Kidney epithelial cell (primary cell): Measurements from ENCODE around the gene YY1. TPM values are rescaled to one million over a fixed set of nuclear protein-coding genes. Genes with fewer than 3 reads are reported as not detected.

Experiments
- DNase-seq: peaks from one replicate; pipeline ENCODE4 v3.0.0-alpha.2; 2010; ENCODE audit warnings: low read depth
- H3K27me3 ChIP-seq: 2 replicates; pipeline ENCODE4 v1.6.0; 2011; ENCODE audit warnings: low read length; ENCODE audit not compliant: control insufficient read depth, insufficient read depth
- H3K36me3 ChIP-seq: 2 replicates; pipeline ENCODE4 v1.5.1; 2011; ENCODE audit warnings: low read length; ENCODE audit not compliant: control insufficient read depth, insufficient read depth
- H3K4me3 ChIP-seq: 2 replicates; pipeline ENCODE4 v1.5.1; 2011; ENCODE audit warnings: low read depth, mild to moderate bottlenecking, control low read depth, low read length
- total RNA-seq: library from RNA; depleted of rRNA; stranded (reverse); fragments of >200 nt; gene quantifications from 2 replicates; pipeline ENCODE4 v1.2.3, GENCODE V29; 2015
- TF ChIP-seq, protein P1 (sequence below): IDR thresholded peaks from 2 replicates; pipeline ENCODE4 v1.5.1; 2011; ENCODE audit warnings: mild to moderate bottlenecking, moderate library complexity, low read length, control low read depth, inconsistent platforms; ENCODE audit not compliant: insufficient read depth, poor library complexity, severe bottlenecking

Gene YY1
- total RNA-seq, 1 donor from 2014 or later: 40.9 TPM

DNA sequence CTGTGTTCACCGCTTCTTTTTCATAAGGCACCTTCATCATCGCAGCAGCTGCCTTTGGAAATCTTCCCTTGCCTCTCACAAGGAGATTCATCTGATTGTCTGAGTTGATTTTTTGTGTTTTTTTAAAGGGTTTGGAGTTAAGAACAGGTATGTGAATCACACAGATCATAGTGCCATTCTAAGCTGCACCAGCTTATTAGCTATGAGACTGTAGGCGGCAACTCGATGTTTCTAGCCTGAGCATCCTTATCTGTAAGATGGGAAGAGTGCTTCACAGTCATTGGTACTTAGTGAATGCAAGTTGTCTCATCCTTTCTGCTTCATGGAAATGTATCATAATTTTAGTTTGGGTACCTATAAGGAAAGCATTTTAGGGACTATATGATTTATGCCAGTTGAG, 35.3 kb downstream of the YY1 start:
- Histone ChIP-seq H3K4me3 (no peak overlapping the region), H3K27me3 (no peaks in the 10 kb centered on the region), H3K36me3 (peaks cover under 1% of the 10 kb centered on the region)
- no peak for DNase-seq
- TF ChIP-seq, protein P1, sequence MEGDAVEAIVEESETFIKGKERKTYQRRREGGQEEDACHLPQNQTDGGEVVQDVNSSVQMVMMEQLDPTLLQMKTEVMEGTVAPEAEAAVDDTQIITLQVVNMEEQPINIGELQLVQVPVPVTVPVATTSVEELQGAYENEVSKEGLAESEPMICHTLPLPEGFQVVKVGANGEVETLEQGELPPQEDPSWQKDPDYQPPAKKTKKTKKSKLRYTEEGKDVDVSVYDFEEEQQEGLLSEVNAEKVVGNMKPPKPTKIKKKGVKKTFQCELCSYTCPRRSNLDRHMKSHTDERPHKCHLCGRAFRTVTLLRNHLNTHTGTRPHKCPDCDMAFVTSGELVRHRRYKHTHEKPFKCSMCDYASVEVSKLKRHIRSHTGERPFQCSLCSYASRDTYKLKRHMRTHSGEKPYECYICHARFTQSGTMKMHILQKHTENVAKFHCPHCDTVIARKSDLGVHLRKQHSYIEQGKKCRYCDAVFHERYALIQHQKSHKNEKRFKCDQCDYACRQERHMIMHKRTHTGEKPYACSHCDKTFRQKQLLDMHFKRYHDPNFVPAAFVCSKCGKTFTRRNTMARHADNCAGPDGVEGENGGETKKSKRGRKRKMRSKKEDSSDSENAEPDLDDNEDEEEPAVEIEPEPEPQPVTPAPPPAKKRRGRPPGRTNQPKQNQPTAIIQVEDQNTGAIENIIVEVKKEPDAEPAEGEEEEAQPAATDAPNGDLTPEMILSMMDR: no peak

DNA sequence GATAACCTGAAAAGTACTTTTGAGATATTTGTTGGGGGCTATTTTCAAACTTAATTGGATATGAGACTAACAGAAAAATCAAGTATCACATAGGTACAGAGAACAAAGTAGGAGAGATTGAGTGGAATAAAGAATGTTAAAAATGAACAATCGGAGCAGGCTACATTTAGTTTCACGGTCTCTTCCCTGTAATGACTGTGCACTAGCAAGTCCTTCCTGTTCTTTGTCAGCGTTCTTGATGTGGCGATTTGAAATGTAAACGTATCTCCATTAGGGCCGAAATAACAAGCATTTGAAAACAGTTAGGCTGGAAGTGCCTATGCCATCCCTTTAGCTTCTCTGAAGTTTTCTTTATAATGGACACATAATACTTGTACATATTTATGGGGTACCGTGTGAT, 36.3 kb downstream of the YY1 start:
- H3K4me3 ChIP-seq: no peak overlapping the region
- H3K27me3 ChIP-seq: no peaks in the 10 kb centered on the region
- DNase-seq: no peak
- no peaks in the 10 kb centered on the region for H3K36me3 ChIP-seq
- TF ChIP-seq, protein P1: no peak

DNA sequence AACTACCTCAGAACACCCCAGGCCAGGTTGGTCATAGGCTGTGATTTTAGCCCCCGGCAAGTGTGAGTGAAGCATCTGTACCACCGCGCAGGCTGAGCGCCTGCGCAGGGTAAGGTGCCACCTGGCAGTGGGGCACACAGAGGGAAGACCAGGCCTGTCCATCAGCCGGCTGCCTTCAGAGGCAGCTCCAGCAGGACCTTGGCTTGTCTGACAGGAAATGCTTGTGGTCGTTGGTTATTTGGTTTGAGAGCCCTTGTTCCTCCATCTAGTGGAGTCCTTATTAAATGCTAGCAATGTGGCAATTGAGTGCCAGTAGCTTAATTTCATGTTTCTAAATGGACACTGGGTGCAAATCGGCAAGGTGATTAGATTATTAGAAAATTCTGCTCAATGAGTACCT, 39.8 kb downstream of the YY1 start:
- TF ChIP-seq, protein P1: no peak
- no peaks in the 10 kb centered on the region for H3K36me3 ChIP-seq
- no peaks in the 10 kb centered on the region for H3K27me3 ChIP-seq
- no peak overlapping the region for H3K4me3 ChIP-seq
- no peak for DNase-seq

DNA sequence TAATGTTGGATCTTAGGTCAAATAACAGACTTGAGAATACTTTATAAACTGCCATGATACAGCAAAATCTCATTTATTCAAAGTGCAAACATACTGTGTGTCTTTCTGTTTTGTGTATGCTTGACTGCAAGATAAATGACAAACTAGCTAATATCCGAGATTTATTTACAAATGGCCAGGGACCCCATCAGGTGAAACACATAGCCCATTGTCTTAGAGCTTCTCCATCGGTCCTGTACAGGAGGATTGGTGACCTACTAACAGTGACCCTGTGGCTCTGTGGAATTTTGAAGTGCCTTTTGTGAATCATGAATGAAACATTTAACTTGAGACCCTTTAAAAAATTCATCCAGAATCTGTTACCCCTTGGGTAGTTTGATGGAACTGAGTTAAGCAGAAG, 40.2 kb downstream of the YY1 start:
- no peak for DNase-seq
- Histone ChIP-seq H3K36me3 (no peaks in the 10 kb centered on the region), H3K4me3 (no peak overlapping the region), H3K27me3 (no peaks in the 10 kb centered on the region)
- TF ChIP-seq, protein P1: no peak

DNA sequence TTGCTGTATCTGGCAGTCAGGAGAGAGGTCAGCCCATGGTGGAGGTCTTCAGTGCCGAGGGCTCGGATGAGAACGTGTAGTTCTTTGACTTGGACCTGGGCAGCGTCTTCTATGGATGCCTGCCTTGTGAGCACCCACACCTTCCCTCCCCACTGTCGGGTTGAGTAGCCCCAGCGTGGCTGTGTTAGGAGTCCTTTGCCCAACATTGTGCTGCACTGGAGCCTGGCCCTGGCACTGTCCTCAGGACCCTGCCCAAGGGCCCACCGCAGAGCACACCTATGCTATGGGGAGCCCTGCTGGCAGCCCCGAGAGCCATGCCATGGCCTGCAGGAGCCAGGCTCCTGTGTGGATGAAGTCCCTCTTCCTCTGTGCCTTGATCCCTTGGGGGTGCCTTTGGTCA, 40.6 kb downstream of the YY1 start:
- no peaks in the 10 kb centered on the region for H3K36me3 ChIP-seq
- TF ChIP-seq, protein P1: no peak
- H3K4me3 ChIP-seq: no peak overlapping the region
- no peaks in the 10 kb centered on the region for H3K27me3 ChIP-seq
- DNase-seq: no peak

DNA sequence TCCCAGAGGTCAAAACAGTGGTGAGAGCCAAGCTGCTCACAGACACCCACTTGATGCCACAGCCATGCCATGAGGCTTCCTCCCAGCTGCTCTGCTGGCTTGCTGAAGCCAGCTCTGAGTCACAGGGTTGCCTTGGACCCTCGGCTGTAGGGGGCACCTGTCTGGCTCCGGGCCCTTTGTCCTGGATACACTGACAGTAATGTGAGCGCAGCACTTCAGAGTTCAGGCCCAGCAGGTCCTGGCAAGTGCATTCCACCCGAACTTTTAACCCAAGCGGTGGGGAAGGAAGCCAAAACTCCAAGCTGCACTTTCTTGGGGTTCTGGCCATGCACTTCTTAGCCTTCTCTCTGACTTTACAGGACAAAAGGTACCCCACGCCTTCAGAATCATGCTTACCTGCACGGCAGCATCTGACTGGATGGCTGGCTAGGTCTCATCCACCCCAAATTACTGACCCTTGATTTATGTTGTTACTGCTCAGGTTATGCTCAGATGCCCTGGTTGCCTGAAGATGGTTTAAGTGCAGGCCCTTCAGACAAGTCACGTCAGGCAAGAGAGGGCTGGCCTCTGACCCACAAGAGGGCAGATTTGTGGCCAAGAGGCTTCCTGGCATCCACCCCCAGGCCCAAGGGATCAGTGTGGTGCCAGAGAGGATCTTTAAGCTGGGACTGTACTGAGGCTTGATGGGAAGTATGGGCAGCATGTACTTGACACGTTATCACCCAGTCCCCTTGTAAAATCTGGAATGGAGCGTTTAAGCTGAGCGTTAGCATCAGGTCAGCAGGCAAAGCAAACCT, 42.5 kb downstream of the YY1 start:
- TF ChIP-seq, protein P1: no peak
- no peak for DNase-seq
- Histone ChIP-seq H3K27me3 (no peaks in the 10 kb centered on the region), H3K36me3 (no peaks in the 10 kb centered on the region), H3K4me3 (no peak overlapping the region)
